ENCODE results near the gene ZKSCAN7.
"Not testable (repeated sequence)": the region's sequence is repeated elsewhere in the genome, so short reads cannot be mapped to it uniquely, and the experiment has no call there.

The ZKSCAN7 gene

GRCh38 chr3:44554626-44555592 is at the start of gene ZKSCAN7:
Gene ZKSCAN7, plus strand, starts transcription at chr3:44555193. Its CDS starts 1,855 bp downstream, at chr3:44557048.
- DNase-seq: peak; percentile 46

- no peak for DNase-seq
Measured at GRCh38 chr3:44506556-44506955, 48.4 kb upstream of the ZKSCAN7 start.

DNA sequence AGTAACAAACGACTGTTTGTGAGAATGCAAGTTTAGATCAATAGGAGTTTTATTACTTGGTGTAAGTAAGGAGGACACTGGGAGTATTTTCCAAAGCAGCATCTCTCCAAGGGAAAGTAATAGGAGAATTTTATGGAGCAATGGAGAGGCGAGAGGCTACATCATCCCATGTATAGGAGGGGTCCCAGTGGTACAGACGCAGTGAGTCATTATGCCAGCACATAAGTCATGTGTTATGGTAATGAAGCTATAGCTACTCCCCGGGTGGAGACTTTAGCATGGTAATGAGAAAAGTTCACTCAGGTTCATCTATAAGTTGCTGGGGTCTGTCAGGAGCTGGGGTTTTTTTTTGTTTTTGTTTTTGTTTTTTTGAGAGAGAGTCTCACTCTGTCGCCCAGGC is 48.0 kb upstream of the ZKSCAN7 start:
- no peak for DNase-seq

DNA sequence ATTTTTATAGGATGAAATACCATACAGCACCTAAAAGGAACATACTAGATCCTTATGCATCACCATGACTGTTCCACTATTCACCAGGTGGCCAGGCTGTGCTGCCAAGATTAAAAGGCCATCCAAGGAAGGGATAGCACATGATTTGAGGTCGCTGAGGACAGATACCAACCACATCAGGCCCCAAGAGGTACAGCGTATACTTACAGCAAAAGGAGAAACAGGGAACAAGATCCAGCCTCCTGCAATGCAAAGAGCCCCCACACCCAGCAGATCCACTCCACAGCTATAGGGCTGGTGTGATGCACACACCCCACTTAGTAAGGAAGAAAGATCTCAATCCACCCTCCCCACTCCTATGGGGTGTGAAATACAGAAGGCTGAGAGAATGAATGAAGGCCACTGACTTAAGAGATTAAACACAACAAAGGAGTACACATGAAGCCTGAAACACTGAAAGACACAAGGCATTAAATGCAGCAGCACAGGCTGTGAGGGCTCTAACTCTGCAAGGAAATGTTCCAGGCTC is 45.5 kb upstream of the ZKSCAN7 start:
- DNase-seq: peak; percentile 2

DNA sequence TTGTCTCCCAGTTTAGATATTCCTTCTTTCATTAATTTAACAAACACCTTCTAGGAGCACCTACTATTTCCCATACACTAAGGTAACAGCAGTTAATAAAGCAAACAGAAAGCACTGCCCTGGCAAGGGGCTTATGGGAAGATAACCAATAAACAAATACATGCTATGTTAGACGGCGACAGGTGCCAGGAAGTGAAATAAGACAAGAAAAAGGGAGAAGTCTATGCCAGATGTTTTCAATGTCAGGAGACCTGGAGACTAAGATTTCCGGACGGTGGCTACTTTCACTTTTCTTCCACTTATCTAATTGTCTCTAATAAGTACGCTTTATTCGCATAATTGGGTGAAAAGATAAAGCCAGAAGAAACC is 45.0 kb upstream of the ZKSCAN7 start:
- peak; percentile 14 for DNase-seq

DNA sequence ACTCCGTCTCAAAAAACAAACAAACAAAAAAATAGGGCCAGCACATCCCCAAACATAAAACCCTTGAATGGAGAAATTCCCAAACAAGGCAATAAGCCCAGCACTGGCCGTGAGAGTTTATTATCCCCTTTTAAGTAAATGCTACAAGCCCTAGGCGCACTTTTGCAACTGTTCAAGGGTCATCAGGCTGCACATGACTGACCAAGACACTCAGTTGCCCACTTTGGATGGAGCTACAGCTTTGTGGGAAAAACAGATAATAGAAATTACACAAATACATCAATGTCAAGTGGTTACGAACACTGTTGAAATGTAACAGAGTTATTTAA is 43.8 kb upstream of the ZKSCAN7 start:
- DNase-seq: no peak

GRCh38 chr3:44513513-44513912 is 41.5 kb upstream of the ZKSCAN7 start:
- no peak for DNase-seq

DNA sequence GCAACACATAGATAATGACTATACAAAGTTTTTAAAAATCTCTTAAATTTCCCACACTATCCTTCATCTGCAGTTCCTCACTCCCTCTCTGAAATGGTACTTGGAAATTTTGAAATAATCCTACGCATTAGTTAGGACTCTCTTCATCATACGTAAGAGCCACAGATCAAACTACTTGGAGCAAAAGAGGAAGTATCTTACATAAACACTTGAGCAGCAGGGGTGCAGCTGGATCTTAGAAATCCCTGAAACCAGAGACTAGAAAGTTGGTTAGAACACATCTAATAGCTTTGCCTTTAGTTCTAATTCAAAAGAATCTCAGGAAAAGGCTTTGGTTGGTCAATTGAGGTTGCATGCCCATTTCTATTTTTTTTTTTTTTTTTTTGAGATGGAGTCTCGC is 38.8 kb upstream of the ZKSCAN7 start:
- DNase-seq: no peak

DNA sequence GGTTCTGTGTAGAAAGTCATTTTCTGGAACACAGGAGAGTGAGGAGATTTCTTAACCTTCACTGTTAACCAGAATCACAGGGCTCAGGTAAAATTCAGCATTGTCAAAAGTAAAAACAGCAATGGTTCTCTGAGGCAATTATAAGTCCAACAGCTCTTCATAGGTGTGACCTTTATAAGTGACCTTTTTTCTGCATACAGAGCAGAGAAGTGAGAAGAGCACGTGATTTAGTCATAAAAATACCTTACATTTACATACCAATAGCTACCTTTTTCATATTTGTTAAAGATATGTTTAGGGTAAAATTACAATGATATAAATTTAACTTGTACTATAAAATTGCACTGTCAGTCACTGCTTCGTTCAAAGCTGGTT is 36.2 kb upstream of the ZKSCAN7 start:
- no peak for DNase-seq

GRCh38 chr3:44521721-44522120 is 33.3 kb upstream of the ZKSCAN7 start:
- DNase-seq: no peak

DNA sequence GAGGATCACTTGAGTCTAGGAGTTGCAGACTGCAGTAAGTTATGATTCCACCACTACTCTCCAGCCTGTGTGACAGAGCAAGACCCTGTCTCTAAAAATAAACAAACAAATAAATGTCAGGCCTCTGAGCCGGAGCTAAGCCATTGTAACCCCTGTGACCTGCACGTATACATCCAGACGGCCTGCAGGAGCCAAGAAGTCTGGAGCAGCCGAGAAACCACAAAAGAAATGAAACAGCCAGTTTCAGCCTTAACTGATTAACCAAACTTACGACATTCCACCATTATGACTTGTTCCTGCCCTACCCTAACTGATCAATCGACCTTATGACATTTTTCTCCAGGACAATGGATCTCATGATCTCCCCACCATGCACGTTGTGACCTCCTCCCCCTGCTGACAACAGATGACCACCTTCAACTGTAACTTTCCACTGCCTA is 32.5 kb upstream of the ZKSCAN7 start:
- DNase-seq: no peak

DNA sequence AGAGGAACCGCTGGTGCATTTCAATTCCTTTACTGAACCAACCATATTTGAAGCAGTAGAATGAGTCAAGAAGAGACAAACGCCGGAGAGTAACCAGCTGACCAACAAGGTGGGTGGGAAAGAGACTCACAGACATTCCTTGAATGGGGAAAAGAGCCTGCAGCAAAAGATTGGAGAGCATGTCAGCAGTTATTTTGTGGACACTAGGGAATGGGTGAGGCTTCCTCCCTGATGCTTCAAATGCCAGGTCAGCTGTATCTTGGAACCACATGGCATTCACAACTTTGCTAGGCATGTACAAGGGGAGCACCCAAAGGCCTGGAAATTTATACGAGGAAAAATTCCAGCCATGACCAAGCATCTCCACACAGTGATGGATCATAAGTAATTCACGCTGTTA is 29.9 kb upstream of the ZKSCAN7 start:
- DNase-seq: no peak

DNA sequence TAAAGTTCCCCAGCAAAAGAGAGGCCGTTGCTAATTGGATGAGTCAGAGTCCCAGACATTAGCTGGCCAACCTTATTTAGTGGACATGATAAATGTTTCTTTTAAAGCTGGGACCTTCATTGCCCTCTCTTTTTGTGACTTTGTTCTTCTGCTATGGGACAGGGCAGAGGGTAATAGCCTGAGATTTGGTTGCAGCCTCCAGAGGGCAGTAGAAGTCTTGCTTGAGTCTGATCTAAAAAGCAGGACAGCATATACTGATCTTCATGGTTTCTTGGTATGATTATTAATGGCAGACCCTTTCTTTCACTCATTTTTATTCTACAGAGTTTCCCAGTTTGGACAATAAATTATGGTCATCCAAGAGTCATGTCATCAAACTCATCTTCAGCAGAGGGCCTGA is 25.1 kb upstream of the ZKSCAN7 start:
- peak; percentile 25 for DNase-seq

- no peak for DNase-seq
Measured at GRCh38 chr3:44530911-44531310, 24.1 kb upstream of the ZKSCAN7 start.

DNA sequence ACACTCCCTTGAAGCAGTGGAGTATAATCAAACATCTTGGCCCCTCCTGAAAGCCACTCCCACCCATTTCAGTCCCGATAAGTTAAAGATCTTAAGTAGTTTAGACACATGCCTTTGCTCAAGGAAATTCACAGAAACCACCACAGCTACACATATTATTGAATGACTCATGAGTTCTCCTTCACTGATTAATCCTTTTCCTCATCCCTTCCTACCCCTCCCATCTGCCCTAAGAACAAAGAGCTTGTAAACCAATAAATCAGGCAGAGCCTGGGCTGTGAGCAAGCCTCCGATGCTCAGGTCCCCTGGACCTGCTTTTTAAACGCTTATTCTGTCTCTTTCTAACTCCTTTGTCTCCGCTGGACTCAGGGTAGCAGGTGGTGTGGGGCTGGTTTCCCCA is 20.3 kb upstream of the ZKSCAN7 start:
- not testable (repeated sequence) for DNase-seq

- no peak for DNase-seq
Measured at GRCh38 chr3:44535364-44535763, 19.6 kb upstream of the ZKSCAN7 start.

GRCh38 chr3:44544811-44545210 is 10.2 kb upstream of the ZKSCAN7 start:
- not testable (repeated sequence) for DNase-seq

- DNase-seq: peak; percentile 2
Measured at GRCh38 chr3:44555723-44556122, 730 bp downstream of the ZKSCAN7 start.

GRCh38 chr3:44557074-44557473 is 2.1 kb downstream of the ZKSCAN7 start:
- no peak for DNase-seq

GRCh38 chr3:44561076-44561475 is 6.1 kb downstream of the ZKSCAN7 start:
- no peak for DNase-seq

- no peak for DNase-seq
Measured at GRCh38 chr3:44562147-44562546, 7.2 kb downstream of the ZKSCAN7 start.

DNA sequence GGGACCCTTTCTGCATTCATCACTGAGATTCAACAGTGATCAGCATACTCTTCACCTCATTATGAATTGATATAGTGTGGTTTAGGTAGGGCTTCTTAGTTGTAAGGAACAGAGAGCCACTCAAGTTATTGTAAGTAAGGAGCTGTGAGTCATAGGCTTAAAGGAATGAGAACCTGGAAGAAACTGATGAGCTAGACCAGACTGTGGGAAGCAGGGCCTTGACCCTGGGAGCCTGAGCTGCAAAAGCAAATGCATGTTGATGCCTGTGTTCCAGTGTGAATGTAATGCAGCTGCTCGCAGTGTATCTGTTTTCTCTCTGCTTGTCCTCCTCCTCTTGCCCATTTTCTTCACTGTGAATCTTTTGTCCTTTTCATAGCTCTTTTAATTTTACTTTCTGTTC is 13.6 kb downstream of the ZKSCAN7 start:
- no peak for DNase-seq

GRCh38 chr3:44571024-44571423 is 16.0 kb downstream of the ZKSCAN7 start:
- DNase-seq: no peak

DNA sequence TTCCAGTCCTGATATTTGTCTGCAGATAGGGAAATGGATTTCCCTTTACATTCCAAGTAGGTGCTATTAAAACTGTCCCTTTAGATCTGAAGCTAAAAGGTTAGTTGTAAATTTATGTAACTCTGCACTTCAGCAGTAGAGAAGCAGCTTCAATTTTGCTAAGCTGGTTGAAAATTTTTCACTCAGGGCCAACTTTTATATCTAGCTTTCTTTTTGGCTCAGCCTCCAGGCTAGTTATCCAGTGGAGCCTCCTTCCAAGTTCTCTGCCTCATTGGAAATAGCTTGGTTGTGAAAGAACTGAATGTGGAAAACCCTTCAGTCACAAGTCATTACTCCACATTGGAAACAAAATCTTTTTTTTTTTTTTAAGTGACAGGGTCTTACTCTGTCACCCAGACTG is 21.6 kb downstream of the ZKSCAN7 start:
- DNase-seq: no peak

Data from activated CD4-positive, alpha-beta T cell treated with anti-CD3 and anti-CD28 coated beads, Interleukin-2, Interleukin-6, amounts not matched to agents 100 ng/mL and 50 ng/mL, durations not matched to agents 16 hours and 8 hours (primary cell).